ENCODE measurements around the gene KAT6B.
"Not testable (repeated sequence)": the region's sequence is repeated elsewhere in the genome, so short reads cannot be mapped to it uniquely, and the experiment has no call there.

The KAT6B gene

GRCh38 chr10:75049316-75050148 is 223.1 kb downstream of the KAT6B start:
- no peak for DNase-seq

DNA sequence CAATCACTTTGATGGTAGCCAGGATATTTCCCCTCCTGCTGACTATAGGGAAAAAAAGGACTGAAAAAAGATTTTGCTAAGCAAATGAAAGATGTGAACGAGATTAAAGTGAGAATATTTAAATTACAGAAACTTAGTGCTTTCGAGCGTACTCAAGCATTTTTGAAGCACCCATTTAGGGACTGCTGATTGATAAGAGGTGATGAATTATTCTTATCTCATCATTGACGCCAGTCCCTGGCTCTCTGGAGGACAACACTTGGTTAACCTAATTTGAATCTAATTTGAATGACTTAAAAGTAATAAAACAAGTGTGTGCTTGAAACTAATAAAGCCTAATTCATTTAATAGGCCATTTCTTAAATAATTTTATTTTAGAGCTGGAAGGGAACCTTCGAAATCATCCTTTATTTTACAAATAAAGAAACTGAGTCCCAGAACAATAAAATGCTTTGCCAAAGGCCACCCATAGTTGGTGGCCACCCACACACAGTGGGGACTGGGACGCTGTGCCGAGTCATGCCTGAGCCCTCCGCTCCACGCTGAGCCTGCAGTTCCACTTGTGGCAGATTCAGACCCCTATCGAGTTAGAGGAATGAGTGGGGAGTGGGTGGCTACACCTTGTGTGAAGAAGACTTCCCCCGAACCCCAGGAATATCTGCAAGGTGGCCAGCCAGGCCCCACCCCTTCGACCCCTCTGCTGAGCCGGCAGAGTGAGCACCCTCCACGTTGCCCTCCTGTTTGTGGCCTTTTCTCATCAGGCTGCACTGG is 223.9 kb downstream of the KAT6B start:
- DNase-seq, result no peak

DNA sequence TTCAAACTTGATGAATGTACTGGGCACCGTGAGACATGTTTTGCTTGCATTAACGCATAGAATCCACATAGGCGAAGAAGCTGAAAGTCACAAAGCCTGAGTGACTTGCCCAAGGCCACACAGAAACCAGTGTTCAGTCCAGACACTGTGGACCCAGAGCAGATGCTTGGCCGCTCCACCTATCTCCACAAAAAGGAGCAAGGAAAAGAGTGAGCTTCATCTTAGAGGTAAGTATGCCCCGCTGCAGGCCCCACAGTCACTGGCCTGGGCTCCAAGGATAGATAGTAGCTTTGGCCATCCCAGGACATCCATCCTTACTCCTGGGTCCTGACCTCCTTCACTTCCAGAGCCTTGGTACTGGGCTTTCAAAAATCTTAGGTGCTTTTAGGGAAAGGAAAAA is 224.9 kb downstream of the KAT6B start:
- no peak for DNase-seq

GRCh38 chr10:75055896-75056406 is 229.6 kb downstream of the KAT6B start:
- not testable (repeated sequence) for DNase-seq

GRCh38 chr10:75057680-75058079 is 231.3 kb downstream of the KAT6B start:
- no peak for DNase-seq

- no peak for DNase-seq
These were observed 231.8 kb downstream of the KAT6B start for GRCh38 chr10:75058161-75058560.

DNA sequence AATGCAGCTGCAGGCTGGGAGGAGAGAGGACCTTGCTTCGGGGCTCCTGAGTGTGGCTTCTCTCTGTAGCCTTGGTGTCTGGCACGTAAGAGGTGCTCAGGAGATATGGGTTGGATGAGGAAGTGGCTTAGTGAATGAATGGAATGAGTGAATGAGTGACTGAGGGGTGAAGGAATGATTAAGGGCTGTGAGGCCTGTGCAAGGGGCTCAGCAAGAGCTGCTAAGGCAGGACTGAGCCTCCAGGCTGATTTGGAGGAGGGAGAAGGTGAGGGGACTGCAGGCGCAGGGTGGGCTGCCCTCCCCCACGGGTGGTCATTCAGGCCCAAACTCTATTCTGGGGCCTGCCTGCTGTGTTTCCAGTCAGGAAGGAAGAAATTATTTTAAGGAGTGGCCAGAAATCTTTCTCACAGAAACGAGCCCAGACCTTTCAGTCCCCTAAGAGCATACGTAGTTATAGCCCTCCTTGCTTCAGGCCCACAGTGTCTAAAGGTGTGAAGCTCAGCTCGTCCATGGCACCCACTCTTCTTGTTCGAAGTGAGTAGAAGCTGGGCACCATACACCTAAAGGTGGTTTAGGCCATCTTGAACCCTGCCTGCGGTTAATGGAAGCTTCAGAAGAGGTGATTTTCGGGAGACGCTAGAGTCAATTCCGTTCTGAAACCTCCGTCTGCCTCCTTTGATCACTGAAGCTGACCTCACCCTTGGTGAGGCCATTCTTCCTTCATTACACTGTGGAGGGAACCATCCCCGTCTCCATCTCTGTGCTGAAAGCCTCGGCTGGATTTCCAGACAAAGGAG is 235.5 kb downstream of the KAT6B start:
- DNase-seq, result no peak

GRCh38 chr10:75062506-75063299 is 236.3 kb downstream of the KAT6B start:
- DNase-seq, result no peak

DNA sequence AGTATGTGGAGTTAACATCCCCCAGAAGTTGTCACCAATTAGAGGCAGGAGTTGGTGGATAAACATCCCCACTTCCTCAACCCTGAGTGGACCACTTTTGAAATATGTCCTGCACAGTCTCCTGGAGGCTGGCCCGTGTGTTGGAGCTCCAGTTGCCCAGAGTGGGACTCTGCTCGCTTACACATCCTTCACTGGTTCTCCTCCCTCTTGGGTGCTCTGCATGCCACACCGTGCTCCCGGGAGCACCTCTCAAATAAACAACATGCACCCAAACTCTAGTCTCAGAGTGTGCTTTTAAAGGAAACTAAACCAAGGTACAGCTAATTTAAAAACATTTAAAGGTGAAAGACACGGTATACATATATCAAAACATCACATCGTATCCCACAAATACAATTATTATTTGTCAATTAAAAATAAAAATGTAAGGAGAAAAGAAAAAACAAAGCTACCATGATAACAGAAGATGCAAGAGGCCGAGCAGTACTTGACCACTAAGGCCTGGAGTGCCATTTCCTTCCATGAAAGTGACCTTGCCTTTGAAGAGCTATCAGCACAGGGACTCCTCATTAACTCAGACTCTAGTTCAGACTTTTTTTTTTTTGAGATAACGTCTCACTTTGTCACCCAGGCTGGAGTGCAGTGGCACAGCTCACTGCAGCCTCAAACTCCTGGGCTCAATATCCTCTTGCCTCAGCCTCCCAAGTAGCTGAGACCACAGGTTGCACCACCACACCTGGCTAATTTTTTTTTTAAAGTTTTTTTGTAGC is 237.2 kb downstream of the KAT6B start:
- no peak for DNase-seq

DNA sequence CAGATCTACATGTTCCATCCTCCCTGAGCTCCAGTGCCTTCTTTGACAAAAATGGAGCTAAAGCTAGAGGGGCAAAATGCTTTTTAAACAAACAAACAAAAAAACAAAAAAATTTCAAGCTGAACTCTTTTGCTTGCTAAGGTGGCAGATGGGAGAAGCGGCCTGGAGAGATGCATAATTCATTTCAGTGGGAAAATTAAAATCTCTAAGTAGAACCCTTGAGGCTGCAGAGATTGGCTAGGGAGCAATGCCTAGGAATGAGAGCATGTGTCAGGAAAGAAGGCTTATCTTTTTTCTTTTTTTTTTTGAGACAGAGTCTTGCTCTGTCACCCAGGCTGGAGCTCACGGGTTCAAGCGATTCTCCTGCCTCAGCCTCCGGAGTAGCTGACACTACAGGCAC is 238.7 kb downstream of the KAT6B start:
- no peak for DNase-seq

DNA sequence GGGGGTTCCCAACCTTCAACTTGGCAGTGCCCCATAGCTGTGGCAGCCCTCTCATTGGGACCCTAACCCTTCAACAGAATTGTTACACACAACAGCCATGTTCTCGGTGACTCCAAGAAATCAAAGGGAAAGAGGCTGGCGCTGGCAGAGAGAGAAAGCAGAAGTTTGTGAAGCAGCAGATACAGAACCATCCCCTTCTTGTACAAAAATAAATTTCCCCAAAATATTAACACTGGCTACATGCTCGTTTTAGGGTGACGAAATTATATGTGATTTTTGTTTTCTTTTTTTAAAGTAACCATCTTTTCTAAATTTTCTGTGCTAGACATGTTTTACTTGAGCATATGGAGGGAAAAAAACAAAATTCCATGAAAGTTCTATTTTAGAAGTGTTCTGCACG is 239.9 kb downstream of the KAT6B start:
- no peak for DNase-seq

DNA sequence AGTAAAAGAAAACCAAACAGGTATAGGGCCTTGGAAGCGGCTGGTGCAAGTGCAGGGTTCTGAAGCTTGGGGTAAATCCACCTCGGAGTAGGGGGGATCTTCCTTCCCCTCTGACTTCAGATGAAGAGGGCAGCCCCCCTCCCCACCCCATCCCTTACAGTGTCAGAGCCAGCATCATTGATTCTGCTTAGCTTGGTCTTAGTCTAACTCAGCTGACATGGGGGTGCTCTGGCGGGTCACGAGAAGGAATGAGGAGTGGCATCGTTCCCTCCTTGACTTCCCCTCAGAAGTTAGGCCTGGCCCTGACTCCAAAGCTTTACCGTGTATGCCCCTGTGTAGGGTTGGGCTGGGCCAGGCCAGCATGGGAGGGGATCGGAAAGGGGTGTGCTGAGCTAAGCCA is 240.9 kb downstream of the KAT6B start:
- no peak for DNase-seq

DNA sequence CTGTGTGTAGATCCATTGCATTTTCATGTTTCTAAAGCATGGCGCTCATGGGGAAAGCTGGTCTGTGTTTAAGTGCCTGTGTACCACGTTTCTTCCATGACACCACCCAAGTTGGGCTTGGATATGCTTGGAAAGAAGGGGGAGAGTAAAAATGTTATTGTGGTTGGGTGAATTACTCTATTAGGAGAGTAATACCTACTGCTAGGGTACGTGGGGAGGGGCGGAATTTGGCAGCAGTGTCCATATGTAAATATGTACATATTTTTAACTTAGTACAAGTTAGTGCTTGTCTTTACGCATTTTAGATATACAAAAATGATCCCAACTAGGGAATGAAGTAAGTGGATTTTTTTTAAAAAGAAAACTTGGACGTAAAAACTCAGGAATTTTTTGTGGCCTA is 242.1 kb downstream of the KAT6B start:
- no peak for DNase-seq

- DNase-seq, result no peak
These were observed 244.1 kb downstream of the KAT6B start for GRCh38 chr10:75070476-75070875.

DNA sequence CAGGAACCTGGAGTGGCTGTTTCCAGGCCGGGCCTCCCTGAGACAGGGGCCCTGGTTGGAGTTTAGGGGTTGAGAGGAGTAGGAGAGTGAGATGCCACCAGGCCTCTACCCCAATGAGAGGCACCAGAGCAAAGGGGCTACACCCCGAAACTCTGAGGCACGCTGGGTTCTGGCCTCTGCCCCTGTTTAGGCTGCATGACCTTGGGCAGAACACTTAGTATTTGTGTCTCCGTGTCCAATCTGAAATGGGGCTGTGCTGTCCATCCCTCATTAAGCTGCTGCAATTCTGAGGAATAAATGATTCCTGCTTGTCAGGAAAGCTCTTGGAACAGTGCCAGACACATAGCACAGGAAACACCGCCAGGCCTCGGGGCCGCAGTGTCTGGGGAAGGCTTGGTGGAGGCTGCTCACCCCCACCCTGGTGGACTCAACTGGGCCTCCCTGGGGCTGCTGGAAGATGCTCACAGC is 244.6 kb downstream of the KAT6B start:
- no peak for DNase-seq

- no peak for DNase-seq
These were observed 245.4 kb downstream of the KAT6B start for GRCh38 chr10:75071756-75072155.

DNA sequence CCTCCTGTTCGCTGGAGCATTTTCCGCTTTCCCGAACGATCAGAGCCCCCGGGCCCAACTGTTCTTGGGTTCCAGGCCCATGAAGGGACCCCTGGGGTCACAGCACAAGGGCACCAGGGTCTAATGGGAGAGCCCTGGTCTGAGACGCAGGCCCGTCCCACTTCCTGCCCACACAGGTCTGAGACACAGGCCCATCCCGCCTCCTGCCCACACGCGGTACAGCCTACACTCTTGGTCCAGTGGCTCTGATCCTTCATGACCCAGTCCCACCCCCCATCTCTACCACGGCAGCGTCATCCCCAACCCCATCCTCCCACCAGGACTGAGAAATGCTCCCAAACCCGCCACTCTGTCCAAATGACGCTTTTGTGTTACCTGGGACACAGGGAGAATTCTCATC is 246.3 kb downstream of the KAT6B start:
- no peak for DNase-seq

DNA sequence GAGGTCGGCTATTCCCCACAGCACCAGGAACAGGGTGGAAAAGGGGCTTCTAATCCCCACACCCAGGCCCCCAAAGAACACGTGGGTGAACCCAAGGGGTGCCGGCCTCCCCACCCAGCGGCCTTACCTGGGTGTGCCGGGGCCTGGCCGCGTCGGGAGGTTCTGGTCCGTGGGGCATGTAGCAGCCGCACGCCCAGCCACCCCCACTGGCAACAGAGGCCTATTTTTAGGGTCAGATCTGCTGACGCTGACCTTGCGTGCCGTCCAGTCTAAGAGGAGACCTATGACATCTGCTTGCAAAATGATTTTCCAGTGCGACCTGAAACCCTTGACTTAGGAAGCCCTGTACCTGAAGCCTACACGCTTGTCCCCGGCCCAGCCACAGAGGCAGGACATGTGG is 247.0 kb downstream of the KAT6B start:
- DNase-seq, result no peak

GRCh38 chr10:75074711-75075445 is 248.5 kb downstream of the KAT6B start:
- no peak for DNase-seq

DNA sequence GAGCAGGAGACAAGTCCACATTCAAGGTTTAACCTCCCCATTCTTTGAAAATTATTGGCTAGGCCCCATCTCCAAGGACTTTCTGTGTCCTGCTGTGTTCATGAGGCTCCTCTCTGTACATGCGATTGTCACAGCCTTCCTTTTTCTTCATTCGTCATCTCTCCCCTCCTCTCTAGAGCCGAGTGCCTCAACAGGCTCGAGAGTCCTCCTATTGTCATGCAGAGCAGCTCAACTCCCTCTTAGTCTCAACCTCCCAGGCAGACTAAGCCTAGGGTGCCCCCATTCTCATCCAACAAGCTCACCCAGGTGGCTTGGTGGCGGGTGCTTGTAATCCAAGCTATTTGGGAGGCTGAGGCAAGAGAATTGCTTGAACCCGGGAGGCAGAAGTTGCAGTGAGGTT is 249.9 kb downstream of the KAT6B start:
- DNase-seq, result no peak

Data from stimulated activated CD4-positive, alpha-beta T cell treated with anti-CD3 and anti-CD28 coated beads, Interleukin-1b, Interleukin-23, amount 100 ng/mL, for 48 hours (primary cell).